RKO (cell line): ENCODE data around the gene FSIP1.

Experiments
- DNase-seq: peaks from one replicate; pipeline ENCODE4 v3.0.0-alpha.2; 2016; ENCODE audit warnings: low spot score

The FSIP1 gene

DNA sequence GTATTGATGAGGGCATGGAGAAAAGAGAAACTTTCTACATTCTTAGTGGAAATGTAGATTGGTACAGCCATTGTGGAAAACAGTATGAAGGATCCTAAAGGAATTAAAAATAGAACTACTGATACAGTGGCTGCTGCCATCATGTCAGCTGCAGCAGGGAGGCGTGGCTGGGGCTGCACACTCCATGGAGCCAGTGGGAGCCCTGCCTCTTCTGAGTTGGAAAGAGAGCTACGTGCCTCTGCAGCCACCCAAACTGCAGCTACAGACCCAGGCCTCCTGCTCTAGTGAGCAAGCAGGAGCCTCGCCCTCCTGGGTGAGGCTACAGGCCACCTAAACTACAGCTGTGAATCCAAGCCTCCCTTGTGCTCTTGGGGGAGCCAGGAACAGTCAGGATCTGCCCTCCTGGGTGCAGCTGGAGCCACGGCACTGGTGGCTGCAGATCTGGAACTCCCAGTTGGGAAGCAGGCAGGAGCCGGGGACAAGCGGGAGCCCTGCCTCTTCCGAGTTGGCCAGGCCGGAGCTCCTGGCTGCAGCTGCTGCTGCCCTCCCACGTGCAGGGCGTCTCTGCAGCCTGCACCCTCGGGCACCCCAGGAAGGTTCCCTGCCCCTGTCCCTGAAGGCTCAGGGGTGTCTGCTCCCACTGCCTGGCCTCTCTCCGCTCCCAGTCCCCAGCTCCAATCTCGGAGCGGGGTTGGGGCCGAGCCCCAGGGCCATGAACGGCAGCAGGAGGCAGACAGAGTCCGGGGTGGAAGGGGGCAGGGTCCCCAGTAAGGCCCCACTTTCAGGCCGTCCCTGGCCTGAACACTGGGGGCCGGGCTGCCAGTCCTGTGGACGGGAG, 137.3 kb downstream of the FSIP1 start:
- no peak for DNase-seq

DNA sequence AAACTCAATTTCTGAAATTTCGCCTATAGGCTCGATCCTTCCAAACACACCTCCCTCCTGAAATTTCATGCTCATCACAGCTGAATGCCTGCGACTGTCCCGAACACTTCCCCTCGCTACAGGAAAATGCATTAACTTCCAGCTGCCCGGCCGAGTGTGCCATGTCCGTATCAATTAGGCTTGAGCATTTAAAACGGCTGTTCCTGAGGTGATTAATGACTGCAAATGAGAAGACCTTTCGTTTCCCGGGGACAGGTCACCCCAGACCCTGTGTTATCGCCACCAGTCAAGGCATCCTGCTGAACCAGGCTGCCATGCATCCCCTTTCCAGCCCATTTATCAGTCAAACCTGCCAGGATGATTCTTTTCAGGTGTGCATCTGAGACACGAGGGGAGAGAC, 138.5 kb downstream of the FSIP1 start:
- DNase-seq: no peak

DNA sequence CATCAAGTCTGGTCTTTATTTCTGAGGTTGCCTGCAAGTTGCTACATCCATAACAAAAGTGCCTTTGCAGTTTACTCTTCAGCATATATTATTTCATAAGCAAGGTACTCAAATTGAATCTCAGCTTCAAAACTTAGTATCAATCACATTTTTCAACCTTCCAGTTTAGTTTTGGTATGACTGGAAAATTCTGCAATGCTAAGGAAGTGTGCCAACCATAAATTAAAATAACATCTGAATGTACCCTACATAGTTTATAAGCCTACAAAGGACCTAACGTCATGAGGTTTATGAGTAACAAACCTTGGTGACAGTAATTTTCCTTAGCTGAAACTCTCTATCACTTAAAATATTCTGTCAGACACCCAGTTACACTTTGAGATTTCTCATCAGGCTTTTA, 138.9 kb downstream of the FSIP1 start:
- DNase-seq: no peak

DNA sequence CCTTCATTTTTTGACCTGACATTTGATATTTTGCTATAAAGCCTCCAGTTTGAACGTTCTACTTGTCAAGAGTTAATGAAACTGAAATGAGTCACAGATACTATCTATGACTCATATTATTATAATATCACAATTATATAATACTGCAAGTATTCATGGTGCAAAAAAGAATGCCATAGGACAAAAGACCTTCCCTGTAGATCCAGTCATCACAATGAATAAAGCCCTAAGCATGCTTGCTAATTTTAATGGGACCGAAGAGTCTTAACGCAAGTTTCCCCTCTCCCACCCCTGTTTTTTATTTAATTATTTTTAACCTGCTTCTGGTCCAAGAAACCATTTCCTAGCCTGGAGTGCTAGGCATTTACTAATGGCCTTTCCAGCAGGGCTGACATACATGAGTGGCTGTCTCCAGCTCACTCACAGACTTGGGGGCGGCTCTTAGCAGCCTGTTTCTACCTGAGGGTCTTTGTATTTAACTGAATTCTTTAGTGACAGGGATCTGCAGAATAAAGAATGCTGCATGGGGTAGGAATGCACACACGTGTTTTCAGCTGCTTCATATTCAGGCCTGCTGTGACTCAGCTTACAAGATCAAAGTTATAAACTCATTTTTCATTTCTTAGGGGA, 140.5 kb downstream of the FSIP1 start:
- DNase-seq: no peak

DNA sequence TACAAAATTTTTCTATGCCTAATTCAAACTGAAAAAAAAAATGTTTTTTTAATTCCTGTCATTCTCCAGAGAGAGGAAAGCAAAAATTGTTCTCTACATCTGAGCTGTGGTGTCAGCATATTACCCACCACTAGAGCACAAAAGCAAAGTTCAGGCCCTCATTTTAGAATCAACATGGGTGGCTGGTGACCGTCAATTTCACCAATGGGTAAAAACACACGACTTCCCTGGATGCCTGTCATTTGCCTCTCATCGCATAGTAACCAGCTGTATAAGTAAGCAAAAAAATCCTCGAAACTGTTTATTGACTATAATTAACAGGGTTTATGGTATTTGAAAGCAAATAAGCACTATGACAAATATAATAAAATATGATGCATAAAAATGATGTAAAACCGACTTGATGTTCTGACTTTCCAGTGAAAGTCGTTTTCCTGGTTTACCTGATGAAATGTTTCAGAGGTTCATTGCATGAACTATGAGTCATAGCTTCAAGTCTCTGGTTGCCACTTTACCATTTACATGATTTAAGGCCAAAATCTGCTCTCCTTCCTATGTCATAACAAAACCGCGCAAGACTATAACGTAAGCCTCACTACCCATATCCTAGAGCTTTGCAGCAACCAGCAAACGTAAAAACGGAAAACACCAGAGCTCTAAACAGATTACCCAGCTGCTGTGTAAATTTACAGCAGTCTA, 141.3 kb downstream of the FSIP1 start:
- no peak for DNase-seq

DNA sequence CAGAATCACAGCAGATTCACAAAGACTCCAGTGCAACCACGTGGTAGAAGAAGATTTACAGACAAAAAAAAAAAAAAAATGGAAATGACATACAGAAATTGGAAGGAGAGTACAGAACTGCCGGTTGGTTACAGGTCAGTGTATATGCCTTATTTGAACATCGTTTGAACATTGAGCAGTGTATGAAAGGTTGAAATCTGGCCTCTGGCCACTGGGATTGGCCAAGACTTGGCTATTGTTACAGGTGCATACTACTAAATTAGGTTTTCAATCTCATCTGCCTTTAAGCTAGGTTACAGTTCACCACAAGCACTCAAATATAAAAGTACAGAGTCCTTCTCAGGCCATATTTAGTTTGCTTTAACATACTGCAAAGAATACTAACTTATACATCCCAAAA, 142.0 kb downstream of the FSIP1 start:
- no peak for DNase-seq

DNA sequence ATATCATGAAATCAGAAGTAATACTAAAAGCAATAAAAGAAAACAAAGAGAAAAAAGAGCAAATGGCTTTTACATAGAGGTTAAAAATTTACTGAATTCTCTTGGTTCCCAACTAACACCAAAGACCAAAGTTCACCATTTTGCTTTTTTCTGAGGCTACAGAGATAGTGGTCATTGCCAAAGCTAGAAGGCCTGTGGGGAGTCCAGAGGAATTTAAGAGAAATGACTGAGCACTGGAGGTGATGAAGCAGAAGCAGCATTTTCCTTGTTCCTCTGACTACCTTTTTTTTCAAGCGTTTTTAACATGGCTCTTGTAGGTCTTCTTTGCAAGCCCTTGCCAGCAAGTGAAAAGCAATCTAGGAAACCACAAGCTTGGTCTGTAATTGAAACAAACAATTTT, 143.6 kb downstream of the FSIP1 start:
- no peak for DNase-seq

DNA sequence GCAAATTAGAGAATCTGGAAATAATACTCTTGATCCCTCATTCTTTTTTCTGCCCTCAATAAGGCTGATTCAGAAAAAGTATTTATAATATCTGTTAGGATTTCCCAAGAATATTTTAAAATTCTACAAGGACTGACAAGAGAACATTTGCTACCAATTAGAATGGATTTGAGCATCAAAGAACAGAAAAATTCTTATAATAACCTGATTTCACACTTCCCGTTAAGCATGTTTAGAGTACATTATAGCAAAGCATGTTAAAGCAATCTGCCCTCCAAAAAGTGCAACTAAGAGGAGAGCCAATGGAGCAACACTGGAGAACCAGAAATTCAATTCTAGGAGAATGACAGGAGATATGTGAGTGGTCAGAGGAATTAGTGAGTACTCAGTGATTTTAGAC, 144.6 kb downstream of the FSIP1 start:
- no peak for DNase-seq

DNA sequence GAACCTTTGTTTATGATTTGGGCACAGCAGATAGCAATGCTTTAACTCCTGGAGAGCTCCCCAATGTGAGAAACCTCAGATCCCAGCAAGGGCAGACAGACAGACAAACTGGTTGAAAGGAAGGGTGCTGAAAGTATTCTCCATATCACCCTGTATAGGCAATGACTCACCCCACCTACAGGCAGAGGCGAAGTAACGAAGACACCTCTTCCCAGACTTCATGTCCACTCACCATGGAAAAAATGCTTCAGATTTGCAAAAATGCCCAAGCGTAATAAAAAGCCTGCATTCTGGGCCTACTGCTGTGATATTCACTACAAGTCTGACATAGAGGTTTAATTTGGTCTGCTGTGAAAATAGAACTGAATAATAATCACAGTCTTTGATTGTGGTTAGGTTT, 151.3 kb downstream of the FSIP1 start:
- no peak for DNase-seq

DNA sequence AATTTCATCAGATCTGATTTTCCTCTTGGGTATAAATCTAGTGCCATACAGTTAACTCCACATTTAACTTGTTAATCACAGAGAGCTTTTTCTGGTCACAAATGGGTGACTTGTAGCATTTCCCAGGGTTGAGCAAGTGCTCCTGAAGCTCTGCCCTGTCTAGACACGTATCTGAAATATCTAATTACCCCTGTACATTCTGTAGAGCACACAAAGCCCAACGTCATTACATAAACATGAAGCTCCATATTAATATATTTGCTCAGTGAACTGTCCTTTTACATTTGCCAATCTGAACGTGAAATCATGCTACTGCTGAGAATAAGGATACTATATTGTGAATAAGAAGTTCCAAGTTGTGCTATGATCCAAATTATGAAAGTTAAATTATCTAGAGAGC, 152.7 kb downstream of the FSIP1 start:
- DNase-seq: no peak

DNA sequence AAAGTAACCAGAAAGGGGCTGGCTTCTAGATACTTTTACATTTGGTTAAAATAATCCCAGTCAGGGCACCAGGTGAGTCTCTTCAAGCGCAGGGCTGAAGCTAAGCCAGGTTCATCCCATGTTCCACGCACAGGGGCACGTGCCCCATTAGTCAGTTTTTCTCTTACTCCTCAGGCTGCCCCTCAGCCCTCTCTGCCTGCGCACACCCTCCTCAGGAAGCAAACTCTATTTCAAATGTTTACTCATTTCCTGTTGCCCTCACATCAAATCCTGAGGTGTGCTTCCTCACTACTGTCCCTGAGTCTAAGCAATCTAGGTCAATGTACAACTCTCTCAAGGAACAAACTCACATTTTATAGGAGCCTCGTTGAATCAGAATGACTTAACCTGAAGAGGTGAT, 153.3 kb downstream of the FSIP1 start:
- DNase-seq: peak; percentile 8

DNA sequence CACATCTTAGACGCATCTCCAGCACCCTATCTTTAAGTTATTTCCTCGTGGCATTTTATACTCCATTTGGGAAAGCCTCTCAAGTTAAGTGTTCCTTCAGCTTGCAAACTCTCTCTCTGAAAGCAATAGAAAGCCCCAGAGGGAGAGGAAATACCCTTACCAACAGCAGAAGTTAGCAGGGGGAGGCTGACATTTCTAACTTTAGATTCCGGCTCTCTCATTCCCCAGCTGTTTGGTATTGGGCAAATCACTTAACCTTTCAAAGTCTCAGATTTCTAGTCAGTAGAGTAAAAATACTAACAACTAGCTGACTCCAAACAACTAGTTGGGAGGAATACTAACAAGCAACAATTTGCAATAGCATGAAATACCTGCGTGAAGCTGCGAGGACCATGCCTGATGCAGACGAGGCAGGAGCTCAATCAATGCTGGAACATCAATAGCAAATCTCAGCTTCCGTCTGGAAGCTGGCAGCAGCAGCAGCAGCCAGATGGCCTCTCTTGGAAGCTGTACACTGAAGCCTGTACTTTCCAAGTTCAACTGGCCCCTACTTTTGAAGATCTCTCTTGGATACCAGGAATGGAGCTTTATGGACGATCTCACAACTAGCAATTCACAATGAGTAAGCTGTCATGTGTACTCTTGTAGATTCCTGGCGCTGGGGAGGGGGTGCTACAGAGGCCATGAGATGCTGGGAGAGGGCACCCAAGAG, 153.9 kb downstream of the FSIP1 start:
- no peak for DNase-seq

DNA sequence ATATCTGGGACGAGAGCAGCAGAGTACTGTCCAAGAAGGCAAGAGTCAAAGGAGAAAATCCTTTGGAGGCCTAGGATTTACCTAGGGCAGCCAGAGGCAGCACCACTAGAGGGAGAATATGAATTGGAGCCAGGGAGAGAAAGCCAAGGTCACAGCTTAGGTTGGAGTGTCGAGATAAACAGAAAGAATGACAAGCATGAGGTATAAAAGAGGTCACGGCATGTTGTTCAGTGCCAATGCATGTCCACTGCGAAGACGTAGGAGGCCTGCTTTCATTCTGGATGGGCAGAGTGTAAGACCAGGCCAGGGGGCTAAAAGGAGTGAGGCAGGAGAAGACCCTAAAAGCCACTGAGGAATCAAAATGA, 154.5 kb downstream of the FSIP1 start:
- no peak for DNase-seq

DNA sequence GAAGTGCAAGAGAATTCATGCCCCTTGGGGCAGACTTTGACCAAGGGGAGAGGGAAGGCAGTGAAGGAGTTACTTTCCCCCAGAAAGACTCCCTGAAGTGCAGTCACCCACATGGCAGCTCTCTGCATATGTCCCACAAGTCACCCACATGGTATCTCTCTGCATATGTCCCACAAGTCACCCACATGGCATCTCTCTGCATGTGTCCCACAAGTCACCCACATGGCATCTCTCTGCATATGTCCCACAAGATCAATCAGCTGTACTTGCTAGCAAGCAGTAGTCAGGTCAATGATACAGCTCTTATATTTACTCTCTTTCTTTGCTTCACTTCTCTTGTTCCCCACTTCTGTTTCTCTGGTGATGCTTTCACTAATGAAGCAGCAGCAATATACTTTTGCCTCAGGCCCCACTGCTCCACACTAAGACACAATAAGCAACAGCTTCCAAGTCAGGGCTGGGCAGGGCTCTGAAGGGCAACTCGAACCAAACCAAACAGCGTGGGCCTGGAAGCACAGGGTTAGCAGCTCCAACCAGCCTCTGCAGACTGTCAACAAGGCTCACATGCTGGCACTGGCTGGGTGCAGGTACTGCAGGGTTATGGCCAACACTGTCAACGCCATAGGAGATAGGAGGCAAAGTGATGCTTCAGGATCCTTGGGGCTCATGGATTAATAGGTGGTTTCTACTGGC, 155.0 kb downstream of the FSIP1 start:
- no peak for DNase-seq

DNA sequence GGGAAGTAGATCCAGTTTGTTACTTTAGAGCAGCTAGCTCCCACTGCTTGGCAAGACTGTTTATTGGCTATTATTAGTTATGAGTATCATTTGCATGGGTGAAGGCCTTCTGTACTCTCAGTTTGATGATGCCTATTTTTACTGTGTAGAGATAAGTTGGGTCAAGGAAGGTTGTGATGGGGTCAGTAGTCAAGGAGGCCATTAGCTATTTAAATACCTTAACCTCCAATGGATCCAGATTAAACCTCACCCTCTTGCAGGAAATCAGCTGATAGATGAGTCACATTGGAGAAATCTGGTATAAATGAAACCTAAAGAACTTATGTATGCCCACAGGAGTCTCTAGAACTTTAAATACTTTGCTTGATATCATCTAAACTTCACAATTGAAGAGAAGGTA, 156.8 kb downstream of the FSIP1 start:
- DNase-seq: no peak

DNA sequence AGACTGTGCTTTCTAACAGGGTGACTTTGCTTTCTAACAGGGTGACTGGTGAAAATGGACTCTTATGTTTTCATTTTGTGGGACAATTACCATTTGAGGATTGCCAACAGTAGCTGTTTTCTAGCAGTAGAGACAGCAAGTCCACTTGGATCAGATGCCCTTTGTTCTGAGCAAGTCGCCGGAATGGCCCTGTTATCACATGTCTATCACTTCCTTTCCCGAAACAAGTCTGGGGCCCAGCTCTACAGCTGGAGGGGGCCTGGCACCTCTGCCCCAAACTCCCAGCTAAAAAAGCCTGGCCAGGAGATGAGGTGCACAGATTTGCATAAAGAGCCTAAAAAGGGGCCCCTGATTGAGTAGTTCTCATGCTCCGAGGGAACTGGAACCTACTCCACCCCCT, 157.2 kb downstream of the FSIP1 start:
- no peak for DNase-seq

DNA sequence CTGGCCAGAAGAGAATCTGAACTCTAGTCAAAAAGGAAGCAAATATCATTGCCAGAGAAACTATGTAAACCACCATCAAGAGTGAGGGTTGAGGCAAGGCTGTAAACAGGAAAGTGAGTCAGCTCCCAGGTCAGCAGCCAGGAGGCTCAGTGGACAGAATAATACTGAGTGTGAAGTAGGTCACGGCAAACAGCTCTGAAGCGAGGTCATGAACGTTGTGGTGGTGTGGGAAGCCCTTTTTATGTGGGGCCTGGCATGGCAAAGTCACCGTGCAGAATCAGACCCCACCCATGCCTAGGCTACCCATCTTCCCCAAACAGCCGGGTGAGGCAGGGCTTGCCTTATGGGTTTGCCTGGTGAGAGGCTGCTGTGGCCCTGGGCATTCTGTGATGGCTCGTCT, 157.8 kb downstream of the FSIP1 start:
- DNase-seq: peak; percentile 18

DNA sequence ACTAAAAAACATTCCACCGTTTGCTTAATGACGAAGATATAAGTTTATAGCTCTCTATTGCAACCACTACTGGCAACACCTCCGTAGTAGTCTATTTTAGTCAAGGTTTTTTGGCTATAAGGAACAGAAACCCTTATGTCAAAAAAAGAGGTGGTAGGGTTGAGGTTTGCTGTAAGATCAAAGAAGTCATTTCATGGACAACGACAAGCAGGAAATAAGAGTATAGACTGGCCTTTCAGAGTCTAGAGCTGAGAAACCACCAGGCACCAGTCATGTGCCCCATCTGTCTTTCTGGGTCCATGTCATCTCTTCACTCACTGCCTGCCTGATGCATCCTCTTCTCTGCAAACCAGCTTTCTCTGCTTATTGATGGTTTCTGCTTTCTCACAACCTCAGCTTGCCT, 159.1 kb downstream of the FSIP1 start:
- no peak for DNase-seq

DNA sequence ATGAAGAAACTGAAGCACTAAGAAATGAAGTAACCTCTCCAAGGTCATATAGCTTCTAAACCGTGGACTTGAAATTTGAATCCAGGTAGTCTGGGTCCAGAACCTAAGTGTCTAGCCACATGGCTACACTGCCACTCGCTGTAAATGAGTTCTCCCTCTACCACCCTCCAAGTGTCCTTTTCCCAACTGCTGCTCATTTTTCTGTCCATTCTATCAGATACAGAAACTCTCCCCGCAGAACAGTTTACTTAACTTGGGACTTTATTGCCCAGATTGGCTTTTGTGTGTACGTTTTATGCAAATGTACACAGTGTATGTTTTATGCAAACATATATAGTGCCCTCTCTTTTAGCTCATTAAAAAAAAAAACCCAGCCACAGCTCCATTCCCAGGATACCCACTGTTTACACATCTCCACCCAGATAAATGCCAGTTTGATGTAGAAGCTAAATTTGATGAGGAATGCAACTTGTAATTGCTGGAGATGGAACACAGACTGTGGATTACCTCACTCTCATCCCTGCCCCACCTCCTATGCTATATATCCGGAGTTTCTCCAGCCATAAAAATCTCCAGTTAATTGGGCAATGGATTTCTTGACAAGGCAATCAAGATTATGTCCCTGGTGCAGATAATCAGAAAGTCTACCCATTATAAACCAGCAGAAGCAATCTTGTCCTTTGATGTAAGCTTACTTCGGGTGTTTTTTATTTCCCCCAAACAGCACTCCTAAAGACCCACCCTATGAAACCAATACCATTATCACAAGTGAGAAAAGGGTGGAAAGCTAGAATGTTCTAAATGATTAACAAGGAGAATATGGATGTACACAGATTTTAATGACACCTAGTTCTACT, 159.8 kb downstream of the FSIP1 start:
- no peak for DNase-seq

DNA sequence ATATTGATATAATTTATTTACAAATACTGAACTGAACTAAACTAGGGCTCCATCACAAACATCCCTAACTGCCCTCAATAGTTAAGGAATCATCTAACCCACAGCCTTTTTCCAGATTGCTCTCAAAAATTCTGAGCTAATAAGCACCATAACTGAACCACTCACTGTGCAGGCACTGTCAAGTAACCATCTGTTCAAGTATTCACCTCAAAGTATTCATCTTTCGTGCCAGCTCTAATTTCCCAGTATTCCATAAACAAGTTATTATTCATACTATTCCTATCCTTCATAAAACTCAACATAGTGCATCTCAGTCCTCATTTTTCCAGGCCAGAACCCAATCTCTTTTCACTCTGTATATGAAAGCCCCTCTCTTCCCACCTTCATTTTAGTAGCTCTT, 160.7 kb downstream of the FSIP1 start:
- DNase-seq: no peak

DNA sequence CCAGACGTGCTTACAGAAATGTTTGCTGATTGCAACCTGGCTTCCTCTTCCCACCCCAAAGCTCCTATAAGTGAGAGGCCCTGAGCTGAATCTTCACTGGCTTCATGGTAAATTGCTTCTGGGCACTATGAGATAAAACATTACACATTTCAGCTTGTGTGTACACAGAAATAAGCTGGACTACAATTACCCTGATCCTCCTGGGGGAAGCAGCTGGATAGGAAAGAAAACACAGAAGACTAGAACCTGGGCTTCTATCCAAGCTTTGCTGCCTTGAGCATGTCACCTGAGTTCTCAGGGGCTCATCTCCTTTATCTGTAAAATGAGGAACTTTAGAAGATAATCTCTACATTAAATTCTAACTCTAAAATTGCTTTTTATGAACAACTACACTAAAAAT, 161.4 kb downstream of the FSIP1 start:
- no peak for DNase-seq
